ENCODE results near the gene SFXN1. TPM values are rescaled to one million over a fixed set of nuclear protein-coding genes. Genes with fewer than 3 reads are reported as not detected.
"Not testable (repeated sequence)": the region's sequence is repeated elsewhere in the genome, so short reads cannot be mapped to it uniquely, and the experiment has no call there.

SFXN1 gene
- total RNA-seq: 79.5 TPM

- peak; percentile 91 for DNase-seq (ENCODE audit: low spot score in 2 of 2)
- no peak for FAIRE-seq
Observed at GRCh38 chr5:175478384-175479124, at the start of gene SFXN1. SFXN1 (plus strand) TSS chr5:175478560; CDS start chr5:175492104, 13,544 bp downstream.

DNA sequence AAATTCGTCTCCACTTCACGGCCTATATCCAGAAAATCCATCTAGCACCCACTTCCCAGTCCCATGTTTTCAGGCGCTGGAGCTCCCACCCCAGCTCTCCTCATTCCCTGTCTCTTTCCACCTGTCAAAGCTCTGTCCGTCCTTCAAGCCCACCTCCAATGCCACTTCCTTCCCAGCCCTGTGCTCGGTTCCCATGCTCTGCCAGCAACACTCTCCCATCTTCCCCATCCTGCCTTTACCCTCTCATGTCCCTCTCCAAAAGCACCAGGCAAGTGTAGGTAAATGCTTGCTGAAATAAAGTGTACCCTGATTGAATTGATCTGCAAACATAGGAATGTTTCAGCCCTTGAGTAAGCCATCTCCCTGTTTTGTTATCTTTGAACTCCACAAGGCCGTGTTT lies 43.6 kb upstream of the SFXN1 start:
- FAIRE-seq (no peak), DNase-seq (ENCODE audit: low spot score in 2 of 2) (no peak)

GRCh38 chr5:175436359-175436758 lies 42.0 kb upstream of the SFXN1 start:
- FAIRE-seq (no peak), DNase-seq (ENCODE audit: low spot score in 2 of 2) (no peak)

DNA sequence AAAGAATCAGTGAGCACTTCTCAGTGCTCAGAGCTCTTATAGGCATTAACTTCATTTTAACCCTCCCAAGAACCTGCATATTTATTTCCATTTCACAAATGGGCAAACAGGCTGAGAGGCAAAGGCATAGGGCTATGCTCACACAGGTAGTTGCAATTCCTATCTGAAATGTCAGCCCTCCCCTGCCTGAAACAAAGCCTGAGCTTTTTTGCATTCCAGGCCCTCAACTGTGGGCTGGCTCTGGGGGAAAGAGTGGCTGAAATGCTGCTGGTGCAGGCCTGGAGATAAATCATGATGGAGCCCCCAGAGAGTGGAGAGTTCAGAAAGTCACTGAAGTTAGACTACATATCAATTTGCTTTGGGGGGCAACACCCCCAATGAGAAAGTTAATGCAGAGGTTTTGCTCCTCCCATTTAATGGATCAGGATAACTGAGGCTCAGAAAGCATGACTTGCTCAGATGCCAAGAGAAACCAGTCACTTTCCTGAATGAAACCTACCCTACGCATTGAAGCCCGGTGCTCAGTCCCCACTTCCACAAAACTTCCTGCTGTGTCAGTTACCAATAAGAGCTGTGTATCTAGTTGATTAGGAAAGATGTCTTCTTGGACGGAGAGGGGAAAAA lies 40.0 kb upstream of the SFXN1 start:
- DNase-seq (ENCODE audit: low spot score in 2 of 2): no peak
- FAIRE-seq: no peak

DNA sequence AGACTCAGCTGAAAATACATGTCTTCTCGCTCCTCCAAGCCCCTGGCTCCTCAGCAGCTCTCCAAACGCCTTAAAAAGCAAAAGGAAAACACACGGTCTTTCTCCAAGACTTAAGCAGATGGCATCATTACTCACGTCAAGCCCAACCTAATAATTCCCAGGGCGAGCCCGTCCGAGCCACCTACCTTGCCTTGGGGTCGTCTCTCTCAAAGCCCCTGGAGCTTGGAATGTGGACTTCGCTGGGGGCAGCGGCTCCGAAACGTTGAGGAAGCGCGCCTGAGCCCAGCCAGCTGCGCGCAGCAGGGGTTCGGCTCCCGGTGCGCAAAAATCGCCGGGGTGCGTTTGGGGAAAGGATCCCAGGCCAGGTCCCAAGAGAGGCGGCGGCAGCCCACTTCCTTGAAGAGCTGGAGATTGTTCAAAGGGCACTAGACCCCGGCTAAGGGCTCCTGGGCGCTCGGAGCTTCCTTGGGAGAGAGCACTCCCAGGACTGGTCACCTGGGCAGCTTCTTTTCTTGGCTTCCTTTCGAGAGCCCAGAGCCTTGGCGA lies 34.8 kb upstream of the SFXN1 start:
- peak in 1 of 2 donors; percentile 42 for DNase-seq (ENCODE audit: low spot score in 2 of 2)
- FAIRE-seq: no peak

DNA sequence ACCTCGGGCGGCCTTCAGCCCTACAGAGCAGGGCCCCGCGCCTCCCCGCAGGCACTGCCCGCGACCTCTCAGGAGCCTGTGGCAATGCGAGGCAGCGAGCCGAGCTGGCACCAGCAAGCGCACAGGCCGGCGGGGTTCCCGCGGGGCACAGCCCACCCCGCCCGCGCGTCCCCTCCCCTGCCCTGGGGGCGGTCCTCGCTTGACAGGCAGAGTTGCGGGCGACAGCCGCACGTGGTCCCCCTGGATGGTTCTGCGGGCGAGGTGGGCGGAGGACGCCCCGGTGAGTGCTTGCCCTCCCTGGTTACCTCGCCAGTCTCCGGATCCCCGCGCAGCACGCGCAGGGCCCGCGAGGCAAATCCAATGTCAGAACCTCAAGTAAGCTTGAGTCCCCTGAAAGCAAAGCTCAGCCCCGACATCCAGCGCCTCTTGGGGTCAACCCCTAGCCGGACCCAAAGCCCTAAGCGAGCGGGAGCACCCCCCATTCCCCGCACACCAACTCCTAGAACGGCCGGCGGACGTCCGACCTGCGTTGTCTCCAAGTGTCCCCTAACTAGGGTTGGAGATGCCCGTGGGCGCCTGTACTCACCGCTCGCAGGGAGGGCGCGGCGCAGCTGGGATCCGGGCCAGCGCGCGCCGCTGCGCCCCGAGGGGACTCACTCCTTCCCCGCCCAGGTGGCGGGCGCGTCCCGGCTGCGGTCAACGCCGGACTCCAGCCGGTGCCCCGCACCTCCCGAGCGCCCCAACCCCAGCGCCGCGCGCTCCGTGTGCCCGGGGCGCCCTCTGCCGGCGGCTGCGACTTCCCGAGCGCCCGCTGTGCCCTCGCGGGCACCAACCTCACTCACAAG lies 34.1 kb upstream of the SFXN1 start, which contains the start of gene DRD1:
Gene DRD1 (minus strand): TSS at position 123 of the 845 bp plus-strand sequence. CDS start 1,083 bp downstream, outside the sequence.
- FAIRE-seq (no peak), DNase-seq (ENCODE audit: low spot score in 2 of 2) (peak; percentile 76 to 81)

GRCh38 chr5:175444905-175445456 lies 33.4 kb upstream of the SFXN1 start:
- no peak for FAIRE-seq
- DNase-seq (ENCODE audit: low spot score in 2 of 2): no peak

GRCh38 chr5:175446378-175446777 lies 32.0 kb upstream of the SFXN1 start:
- not testable (repeated sequence) for FAIRE-seq; DNase-seq (ENCODE audit: low spot score in 2 of 2)

- FAIRE-seq (no peak), DNase-seq (ENCODE audit: low spot score in 2 of 2) (no peak)
Observed at GRCh38 chr5:175447571-175447970, 30.8 kb upstream of the SFXN1 start.

- DNase-seq (ENCODE audit: low spot score in 2 of 2): no peak
- FAIRE-seq: no peak
Observed at GRCh38 chr5:175448276-175448675, 30.1 kb upstream of the SFXN1 start.

GRCh38 chr5:175452166-175452565 lies 26.2 kb upstream of the SFXN1 start:
- FAIRE-seq (no peak), DNase-seq (ENCODE audit: low spot score in 2 of 2) (no peak)

GRCh38 chr5:175454338-175454737 lies 24.0 kb upstream of the SFXN1 start:
- FAIRE-seq; DNase-seq (ENCODE audit: low spot score in 2 of 2): not testable (repeated sequence)

DNA sequence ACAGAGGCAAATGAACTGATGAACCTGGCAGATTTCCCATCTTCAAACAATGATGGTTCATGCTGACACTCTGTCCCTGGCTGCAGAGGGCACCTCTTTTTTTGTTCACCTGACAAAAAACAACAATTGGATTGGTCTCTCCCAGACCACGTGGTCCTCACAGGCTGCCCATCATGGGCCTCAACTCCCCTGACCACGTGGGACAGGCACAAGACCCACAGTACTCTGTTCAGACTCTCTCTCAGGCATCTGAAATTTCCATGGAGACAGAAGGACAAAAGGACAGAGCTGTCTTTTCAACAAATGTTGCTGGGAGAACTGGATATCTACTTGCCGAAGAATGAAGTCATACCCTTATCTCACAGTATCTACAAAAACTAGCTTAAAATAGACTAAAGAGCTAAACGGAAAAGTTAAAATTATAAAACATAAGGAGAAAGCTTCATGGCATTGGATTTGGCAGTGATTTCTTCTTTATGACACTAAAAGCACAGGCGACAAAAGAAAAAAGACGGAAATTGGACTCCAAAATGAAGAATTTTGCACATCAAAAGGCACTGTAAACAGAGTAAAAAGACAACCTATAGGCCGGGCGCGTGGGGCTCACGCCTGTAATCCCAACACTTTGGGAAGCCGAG lies 22.1 kb upstream of the SFXN1 start:
- DNase-seq (ENCODE audit: low spot score in 2 of 2): no peak
- FAIRE-seq: no peak

DNA sequence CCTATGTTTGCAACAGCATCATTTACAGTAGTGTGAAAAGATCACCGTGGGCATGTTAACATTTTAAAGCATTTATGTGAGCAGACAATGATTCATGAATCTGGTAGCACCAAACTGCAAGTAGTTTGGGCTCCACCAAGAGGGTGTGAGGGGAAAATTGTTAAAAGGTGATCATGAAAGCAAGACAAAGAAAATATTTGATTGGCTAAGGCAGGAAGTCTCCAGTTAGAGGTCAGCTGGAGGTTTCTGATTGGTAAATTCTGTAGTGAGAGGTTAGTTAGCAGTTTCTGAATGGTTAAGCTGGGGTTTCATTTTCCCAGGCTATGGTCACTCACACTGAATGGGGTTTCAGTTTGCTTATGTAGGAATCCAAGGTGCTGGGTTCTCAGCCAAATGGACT lies 20.9 kb upstream of the SFXN1 start:
- no peak for FAIRE-seq
- no peak for DNase-seq (ENCODE audit: low spot score in 2 of 2)

GRCh38 chr5:175460126-175460525 lies 18.2 kb upstream of the SFXN1 start:
- FAIRE-seq (no peak), DNase-seq (ENCODE audit: low spot score in 2 of 2) (no peak)

- DNase-seq (ENCODE audit: low spot score in 2 of 2): no peak
- FAIRE-seq: no peak
Observed at GRCh38 chr5:175460552-175460951, 17.8 kb upstream of the SFXN1 start.

DNA sequence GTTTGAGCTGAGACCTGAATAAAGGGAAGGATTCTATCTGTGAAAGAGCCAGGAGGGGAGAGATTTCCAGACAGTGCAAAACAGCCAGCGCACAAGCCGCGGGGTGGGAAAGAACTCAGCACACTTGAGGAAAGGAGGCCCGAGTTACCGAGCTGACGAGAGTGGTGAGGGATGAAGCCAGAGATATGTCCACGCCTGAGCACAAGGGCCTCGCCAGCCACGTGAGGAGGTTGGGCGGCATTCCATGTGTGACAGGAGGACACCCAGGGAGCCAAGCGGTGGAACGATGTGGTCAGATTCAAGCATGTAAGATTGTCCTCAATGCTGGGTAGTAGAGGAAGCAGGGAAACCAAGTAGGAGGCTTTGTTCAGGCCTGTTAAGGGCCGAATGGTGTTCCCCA lies 17.0 kb upstream of the SFXN1 start:
- DNase-seq (ENCODE audit: low spot score in 2 of 2): no peak
- FAIRE-seq: no peak

DNA sequence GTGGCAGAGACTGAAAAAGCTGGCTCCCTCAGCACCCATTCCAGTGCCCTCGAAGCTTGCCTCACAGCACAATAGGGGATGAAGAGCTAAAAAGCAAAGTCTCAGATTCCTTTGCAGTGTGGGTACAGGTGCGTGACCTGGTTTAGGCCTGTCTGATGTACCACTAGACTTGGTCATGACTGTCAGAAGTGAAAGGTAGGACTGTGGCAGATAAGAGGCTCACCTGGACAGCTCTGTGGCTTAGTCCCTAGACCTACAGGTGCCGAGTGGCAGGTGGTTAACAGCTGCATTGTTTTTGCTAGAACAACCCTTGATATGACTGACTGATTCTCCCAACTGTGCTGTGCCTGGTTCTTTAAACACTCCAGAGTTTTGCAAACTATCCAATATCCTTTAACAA lies 14.7 kb upstream of the SFXN1 start:
- DNase-seq (ENCODE audit: low spot score in 2 of 2): no peak
- FAIRE-seq: no peak

DNA sequence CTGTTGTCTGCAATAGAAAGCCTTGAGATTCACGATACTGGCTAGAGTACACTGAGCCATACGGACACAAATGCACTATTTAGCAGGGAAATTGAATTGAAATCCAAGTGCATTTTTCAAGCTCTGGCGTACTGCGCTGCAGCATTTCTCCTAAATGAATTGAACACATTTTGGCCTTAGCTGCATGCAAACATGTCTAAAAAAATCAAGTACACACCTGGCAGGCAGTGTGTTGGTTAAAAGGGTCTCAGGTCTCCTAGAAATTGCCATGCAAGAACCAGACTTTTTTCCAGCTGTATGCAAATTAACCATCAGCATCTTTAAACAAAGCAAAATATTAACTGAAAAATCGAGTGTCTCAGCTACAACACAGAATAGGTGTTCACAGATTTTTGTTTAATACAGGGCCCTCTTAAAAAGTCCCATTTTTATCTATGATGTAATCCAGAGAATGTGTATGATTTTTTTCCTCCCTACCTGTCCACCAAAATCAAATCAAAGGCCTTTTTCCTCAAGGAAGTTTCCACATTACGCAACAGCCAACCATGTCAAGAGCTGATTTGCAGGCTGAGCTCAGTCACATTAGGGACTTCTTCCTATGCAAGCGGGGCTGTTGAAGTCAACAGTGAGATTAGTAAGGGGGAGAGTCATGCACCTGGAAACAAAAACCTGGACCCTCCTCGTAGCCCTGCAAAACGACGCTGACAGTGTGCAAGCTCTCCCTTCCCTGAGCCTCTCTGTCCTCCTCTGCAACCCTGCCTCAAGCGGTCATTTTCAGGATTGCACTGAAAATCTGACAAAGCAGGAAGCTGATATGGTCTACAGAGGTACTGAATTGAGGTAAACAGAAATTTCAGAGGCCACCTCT lies 14.1 kb upstream of the SFXN1 start:
- FAIRE-seq: no peak
- DNase-seq (ENCODE audit: low spot score in 2 of 2): no peak

Measured in frontal cortex (tissue), 4 donors.